ENCODE data around the gene ZNF512.
A peak's percentile ranks its signal among the peaks of the same experiment; 100 is the strongest.

DNA sequence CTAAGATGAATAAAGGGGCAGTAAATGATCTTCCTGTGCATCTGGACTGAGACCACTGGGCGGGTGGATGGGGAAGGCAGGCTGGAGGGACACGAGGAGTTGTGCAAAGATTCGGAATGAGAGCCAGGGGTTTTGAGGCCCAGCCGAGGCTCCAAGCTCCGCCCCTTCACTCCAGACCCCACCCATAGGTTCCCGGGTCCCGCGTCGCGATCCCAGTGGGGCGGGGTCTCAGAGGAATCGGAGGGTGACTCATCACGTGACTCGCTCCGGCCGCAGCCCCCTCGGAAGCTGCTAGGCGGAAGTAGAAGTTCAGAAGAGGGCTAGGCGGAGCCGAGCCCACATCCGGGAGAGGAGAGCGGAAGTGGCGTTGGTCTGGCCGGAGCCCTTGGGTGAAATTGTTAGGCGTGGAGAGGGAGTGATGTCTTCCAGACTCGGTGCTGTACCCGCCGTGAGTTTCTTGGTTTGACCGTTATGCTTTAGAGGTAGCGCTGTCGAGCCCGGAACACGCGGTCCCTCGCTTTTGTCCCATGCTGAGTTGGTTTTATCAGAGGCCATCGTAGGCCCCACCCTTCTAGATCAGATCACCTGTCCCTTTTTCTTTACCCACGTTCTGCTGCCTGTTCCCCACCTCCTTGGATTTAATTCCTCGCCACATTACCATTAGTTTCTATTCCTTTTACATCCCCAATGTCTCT lies at the start of gene ZNF512:
- no peak for TF ChIP-seq POLR2A (IDR thresholded peaks at IDR 0.05)
- TF ChIP-seq, protein P1, sequence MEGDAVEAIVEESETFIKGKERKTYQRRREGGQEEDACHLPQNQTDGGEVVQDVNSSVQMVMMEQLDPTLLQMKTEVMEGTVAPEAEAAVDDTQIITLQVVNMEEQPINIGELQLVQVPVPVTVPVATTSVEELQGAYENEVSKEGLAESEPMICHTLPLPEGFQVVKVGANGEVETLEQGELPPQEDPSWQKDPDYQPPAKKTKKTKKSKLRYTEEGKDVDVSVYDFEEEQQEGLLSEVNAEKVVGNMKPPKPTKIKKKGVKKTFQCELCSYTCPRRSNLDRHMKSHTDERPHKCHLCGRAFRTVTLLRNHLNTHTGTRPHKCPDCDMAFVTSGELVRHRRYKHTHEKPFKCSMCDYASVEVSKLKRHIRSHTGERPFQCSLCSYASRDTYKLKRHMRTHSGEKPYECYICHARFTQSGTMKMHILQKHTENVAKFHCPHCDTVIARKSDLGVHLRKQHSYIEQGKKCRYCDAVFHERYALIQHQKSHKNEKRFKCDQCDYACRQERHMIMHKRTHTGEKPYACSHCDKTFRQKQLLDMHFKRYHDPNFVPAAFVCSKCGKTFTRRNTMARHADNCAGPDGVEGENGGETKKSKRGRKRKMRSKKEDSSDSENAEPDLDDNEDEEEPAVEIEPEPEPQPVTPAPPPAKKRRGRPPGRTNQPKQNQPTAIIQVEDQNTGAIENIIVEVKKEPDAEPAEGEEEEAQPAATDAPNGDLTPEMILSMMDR (IDR thresholded peaks at IDR 0.05), result peak in 1 of 3 donors; percentile 20
